ENCODE results near the gene FNIP2.

Gene FNIP2

GRCh38 chr4:158929939-158930638, 161.3 kb downstream of the FNIP2 start:
- H3K27ac ChIP-seq, result no peak overlapping the region
- TF ChIP-seq CTCF (IDR thresholded peaks at IDR 0.05) (no peak), ZFX (IDR thresholded peaks at IDR 0.05; ENCODE audit: borderline replicate concordance) (no peak)

GRCh38 chr4:158930639-158930972, 161.8 kb downstream of the FNIP2 start:
- no peak overlapping the region for H3K27ac ChIP-seq

GRCh38 chr4:158933236-158933635, 164.4 kb downstream of the FNIP2 start:
- H3K27ac ChIP-seq, result no peak overlapping the region
- TF ChIP-seq ZFX (IDR thresholded peaks at IDR 0.05; ENCODE audit: borderline replicate concordance), result no peak
- TF ChIP-seq CTCF (IDR thresholded peaks at IDR 0.05), result no peak

More at GRCh38 chr4:158930639-158930972, 161.8 kb downstream of the FNIP2 start:
- TF ChIP-seq CTCF (IDR thresholded peaks at IDR 0.05), result no peak
- no peak for TF ChIP-seq ZFX (IDR thresholded peaks at IDR 0.05; ENCODE audit: borderline replicate concordance)

GRCh38 chr4:158934996-158935669, 166.3 kb downstream of the FNIP2 start:
- TF ChIP-seq ZFX (IDR thresholded peaks at IDR 0.05; ENCODE audit: borderline replicate concordance) (no peak), CTCF (IDR thresholded peaks at IDR 0.05) (no peak)
- H3K27ac ChIP-seq, result no peak overlapping the region

GRCh38 chr4:158936238-158936637, 167.4 kb downstream of the FNIP2 start:
- TF ChIP-seq ZFX (IDR thresholded peaks at IDR 0.05; ENCODE audit: borderline replicate concordance) (no peak), CTCF (IDR thresholded peaks at IDR 0.05) (no peak)
- H3K27ac ChIP-seq, result no peak overlapping the region

GRCh38 chr4:158938220-158939044, 169.6 kb downstream of the FNIP2 start:
- TF ChIP-seq CTCF (IDR thresholded peaks at IDR 0.05) (no peak), ZFX (IDR thresholded peaks at IDR 0.05; ENCODE audit: borderline replicate concordance) (no peak)
- no peak overlapping the region for H3K27ac ChIP-seq
